MM.1S (cell line): ENCODE measurements around the gene WNT10A.

Source experiments
- DNase-seq: peaks from one replicate; pipeline ENCODE4 v3.0.0-alpha.2; 2015
- H2AFZ ChIP-seq: fragments of 300-600 bp; sonication (generic); 2 replicates; pipeline ENCODE4 v1.6.0; 2016; ENCODE audit warnings: antibody characterized with exemption, low read length
- H3F3A ChIP-seq: fragments of 300-600 bp; sonication (generic); 2 replicates; pipeline ENCODE4 v1.6.1; 2016; ENCODE audit warnings: mild to moderate bottlenecking, antibody characterized with exemption, low read length, moderate library complexity, mixed read lengths; ENCODE audit not compliant: insufficient read depth
- H3K27ac ChIP-seq: fragments of 300-600 bp; sonication (generic); 2 replicates; pipeline ENCODE4 v1.5.1; 2016; ENCODE audit warnings: mild to moderate bottlenecking, low read length
- H3K27me3 ChIP-seq: fragments of 300-600 bp; sonication (generic); replicated peaks from 2 replicates; pipeline ENCODE4 v1.6.0; 2016; ENCODE audit warnings: low read length; ENCODE audit not compliant: insufficient read depth
- H3K36me3 ChIP-seq: fragments of 300-600 bp; sonication (generic); replicated peaks from 2 replicates; pipeline ENCODE4 v1.6.1; 2016; ENCODE audit warnings: mild to moderate bottlenecking, low read length, mixed read lengths; ENCODE audit not compliant: insufficient read depth
- H3K4me1 ChIP-seq: fragments of 300-600 bp; sonication (generic); 2 replicates; pipeline ENCODE4 v1.6.1; 2016; ENCODE audit warnings: low read length, mixed read lengths
- H3K4me2 ChIP-seq: fragments of 300-600 bp; sonication (generic); 2 replicates; pipeline ENCODE4 v1.6.0; 2016; ENCODE audit warnings: low read depth, low read length
- H3K4me3 ChIP-seq: fragments of 300-600 bp; sonication (generic); 2 replicates; pipeline ENCODE4 v1.5.1; 2016; ENCODE audit warnings: low read length, mixed read lengths
- H3K79me2 ChIP-seq: fragments of 300-600 bp; sonication (generic); 2 replicates; pipeline ENCODE4 v1.6.1; 2016; ENCODE audit warnings: mixed run types, low read length, mixed read lengths
- H3K9ac ChIP-seq: fragments of 300-600 bp; sonication (generic); 2 replicates; pipeline ENCODE4 v1.6.1; 2016; ENCODE audit warnings: low read length, mixed read lengths
- H3K9me2 ChIP-seq: fragments of 300-600 bp; sonication (generic); replicated peaks from 2 replicates; pipeline ENCODE4 v1.6.1; 2016; ENCODE audit warnings: mild to moderate bottlenecking, low read length, mixed read lengths; ENCODE audit not compliant: insufficient read depth
- H3K9me3 ChIP-seq: fragments of 300-600 bp; sonication (generic); replicated peaks from 2 replicates; pipeline ENCODE4 v1.6.1; 2016; ENCODE audit warnings: mild to moderate bottlenecking, low read length, mixed read lengths; ENCODE audit not compliant: insufficient read depth
- H4K20me1 ChIP-seq: fragments of 300-600 bp; sonication (generic); 2 replicates; pipeline ENCODE4 v1.6.1; 2016; ENCODE audit warnings: mild to moderate bottlenecking, low read length, moderate library complexity, mixed read lengths; ENCODE audit not compliant: insufficient read depth
- EZH2 ChIP-seq: fragments of 300-600 bp; sonication (generic); optimal IDR thresholded peaks from 2 replicates; pipeline ENCODE3; 2017; ENCODE audit warnings: low read depth, mild to moderate bottlenecking, antibody characterized with exemption, low read length, mixed read lengths
- EZH2phosphoT487 ChIP-seq: fragments of 300-600 bp; sonication (generic); IDR thresholded peaks from 2 replicates; pipeline ENCODE4 v1.6.1; 2018; ENCODE audit warnings: antibody characterized with exemption, low read length
- TF ChIP-seq, protein P1 (sequence below): fragments of 300-600 bp; sonication (generic); IDR thresholded peaks from 2 replicates; pipeline ENCODE4 v1.5.1; 2016; ENCODE audit warnings: antibody characterized with exemption, low read length, mixed read lengths

Gene WNT10A

DNA sequence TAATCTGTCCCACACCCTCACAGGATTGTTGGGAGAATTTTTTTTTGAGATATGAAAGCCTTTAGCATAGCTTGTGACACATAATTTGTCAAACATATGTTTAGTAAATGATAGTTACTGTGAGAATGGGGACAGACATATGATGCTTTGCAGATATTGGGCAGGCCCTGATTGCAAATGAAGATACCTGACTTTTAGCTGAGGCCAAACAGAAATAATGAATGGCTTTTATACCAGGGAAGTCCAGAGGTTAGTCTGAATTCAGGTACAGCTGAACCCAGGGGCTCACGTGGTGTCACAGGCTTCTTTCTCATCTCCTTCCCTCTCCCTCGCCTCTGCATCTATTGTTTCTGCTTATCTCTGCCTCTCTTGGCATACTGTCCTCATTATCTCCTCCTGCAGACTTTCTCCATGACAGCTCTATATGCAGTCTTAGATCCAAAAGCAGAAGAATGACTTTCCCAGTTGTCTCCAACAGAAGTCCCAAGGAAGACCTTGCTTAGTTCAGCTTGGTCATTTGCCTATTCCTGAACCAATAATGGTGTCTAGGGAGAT lies 4.9 kb upstream of the WNT10A start:
- Histone ChIP-seq H3K9me3 (no peaks in the 10 kb centered on the region), H3K9ac (no peak overlapping the region), H3K4me1 (peaks cover 34% of the 10 kb centered on the region), H3F3A (peaks cover 19% of the 10 kb centered on the region), H3K79me2 (peaks cover 4% of the 10 kb centered on the region), H3K4me2 (no peak overlapping the region), H3K27me3 (no peaks in the 10 kb centered on the region), H2AFZ (no peak overlapping the region), H4K20me1 (no peaks in the 10 kb centered on the region), H3K27ac (no peak overlapping the region), H3K4me3 (no peak overlapping the region), H3K36me3 (no peaks in the 10 kb centered on the region), H3K9me2 (no peaks in the 10 kb centered on the region)
- no peak for DNase-seq
- TF ChIP-seq EZH2 (no peak), EZH2phosphoT487 (no peak)
- TF ChIP-seq, protein P1, sequence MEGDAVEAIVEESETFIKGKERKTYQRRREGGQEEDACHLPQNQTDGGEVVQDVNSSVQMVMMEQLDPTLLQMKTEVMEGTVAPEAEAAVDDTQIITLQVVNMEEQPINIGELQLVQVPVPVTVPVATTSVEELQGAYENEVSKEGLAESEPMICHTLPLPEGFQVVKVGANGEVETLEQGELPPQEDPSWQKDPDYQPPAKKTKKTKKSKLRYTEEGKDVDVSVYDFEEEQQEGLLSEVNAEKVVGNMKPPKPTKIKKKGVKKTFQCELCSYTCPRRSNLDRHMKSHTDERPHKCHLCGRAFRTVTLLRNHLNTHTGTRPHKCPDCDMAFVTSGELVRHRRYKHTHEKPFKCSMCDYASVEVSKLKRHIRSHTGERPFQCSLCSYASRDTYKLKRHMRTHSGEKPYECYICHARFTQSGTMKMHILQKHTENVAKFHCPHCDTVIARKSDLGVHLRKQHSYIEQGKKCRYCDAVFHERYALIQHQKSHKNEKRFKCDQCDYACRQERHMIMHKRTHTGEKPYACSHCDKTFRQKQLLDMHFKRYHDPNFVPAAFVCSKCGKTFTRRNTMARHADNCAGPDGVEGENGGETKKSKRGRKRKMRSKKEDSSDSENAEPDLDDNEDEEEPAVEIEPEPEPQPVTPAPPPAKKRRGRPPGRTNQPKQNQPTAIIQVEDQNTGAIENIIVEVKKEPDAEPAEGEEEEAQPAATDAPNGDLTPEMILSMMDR = no peak

DNA sequence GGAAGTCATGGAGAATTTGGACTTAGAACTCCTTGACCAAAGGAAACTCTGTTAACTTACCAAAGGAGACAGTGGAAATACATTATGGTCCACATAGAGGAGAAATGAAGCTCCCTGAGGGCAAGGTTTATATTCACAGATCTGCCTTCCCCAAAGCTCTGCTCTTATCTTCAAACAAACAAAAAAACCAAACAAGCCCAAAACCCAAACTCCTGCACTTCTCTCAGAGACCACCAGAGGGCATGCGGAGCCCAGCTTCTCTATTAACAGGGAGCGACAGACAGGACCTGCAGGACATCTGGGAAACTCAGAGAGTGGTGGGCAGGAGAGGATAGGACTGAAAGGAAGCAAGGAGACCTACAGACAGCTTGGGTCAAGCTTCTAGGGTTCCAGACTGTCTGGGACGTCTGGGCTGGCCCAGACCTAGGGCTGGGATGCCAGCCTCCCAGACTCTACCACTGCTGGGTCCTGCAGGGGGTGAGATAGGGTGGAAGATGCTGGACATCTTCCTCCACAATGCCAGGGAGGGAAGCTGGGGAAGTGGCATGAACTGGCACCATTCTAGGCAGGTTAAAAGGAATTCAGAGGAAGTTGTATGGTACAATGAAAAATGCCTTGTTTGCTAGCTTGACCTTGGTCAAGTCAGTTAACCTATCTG lies 4.0 kb upstream of the WNT10A start:
- H3K4me3 ChIP-seq = no peak overlapping the region
- no peak overlapping the region for H3K27ac ChIP-seq
- peaks cover 36% of the 10 kb centered on the region for H3K4me1 ChIP-seq
- 0 out of 2 replicates have a peak overlapping the region, but pooled peaks have one; percentile 44 for H2AFZ ChIP-seq
- DNase-seq = peak; percentile 70
- H3K27me3 ChIP-seq = no peaks in the 10 kb centered on the region
- no peaks in the 10 kb centered on the region for H3K36me3 ChIP-seq
- H3K4me2 ChIP-seq = peak overlapping the region; percentile 25; the same call in 1 of the 2 replicates
- H3K9me3 ChIP-seq = no peaks in the 10 kb centered on the region
- H3K79me2 ChIP-seq = peaks cover 13% of the 10 kb centered on the region
- TF ChIP-seq EZH2phosphoT487 (no peak), EZH2 (no peak)
- TF ChIP-seq, protein P1 = peak; percentile 98
- no peak overlapping the region for H3K9ac ChIP-seq
- H4K20me1 ChIP-seq = no peaks in the 10 kb centered on the region
- peaks cover 19% of the 10 kb centered on the region for H3F3A ChIP-seq
- no peaks in the 10 kb centered on the region for H3K9me2 ChIP-seq

DNA sequence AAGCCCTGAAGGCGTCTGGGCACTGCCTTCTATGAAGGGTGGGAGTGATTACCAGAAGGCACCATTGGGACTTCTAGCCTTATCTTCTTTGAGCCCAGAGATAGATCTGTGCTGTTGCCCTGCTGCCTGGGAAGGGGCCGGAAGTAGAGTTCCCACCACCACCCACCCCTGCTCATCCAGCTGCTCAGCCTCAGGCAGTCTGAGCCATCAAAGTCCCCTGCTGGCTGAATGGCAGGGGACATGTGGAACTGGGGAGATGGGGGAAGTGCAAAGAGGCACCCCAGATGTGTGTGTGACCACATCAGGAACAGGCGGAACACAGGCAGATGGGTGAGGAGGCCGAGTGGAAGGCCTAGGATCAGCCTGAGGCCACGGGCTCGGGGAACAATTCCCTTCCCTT lies 3.3 kb upstream of the WNT10A start:
- no peak for DNase-seq
- no peaks in the 10 kb centered on the region for H3K27me3 ChIP-seq
- H3F3A ChIP-seq = peaks cover 22% of the 10 kb centered on the region
- no peaks in the 10 kb centered on the region for H3K9me3 ChIP-seq
- TF ChIP-seq EZH2 = no peak
- TF ChIP-seq, protein P1 = no peak
- TF ChIP-seq EZH2phosphoT487 = no peak
- H3K9ac ChIP-seq = no peak overlapping the region
- H3K27ac ChIP-seq = no peak overlapping the region
- H3K4me3 ChIP-seq = no peak overlapping the region
- H3K79me2 ChIP-seq = peaks cover 19% of the 10 kb centered on the region
- H4K20me1 ChIP-seq = no peaks in the 10 kb centered on the region
- no peak overlapping the region for H2AFZ ChIP-seq
- peaks cover 43% of the 10 kb centered on the region for H3K4me1 ChIP-seq
- H3K36me3 ChIP-seq = no peaks in the 10 kb centered on the region
- H3K4me2 ChIP-seq = no peak overlapping the region; the same call in 1 of the 2 replicates
- H3K9me2 ChIP-seq = no peaks in the 10 kb centered on the region
